Ovary (tissue), 9 donors: ENCODE results near the gene PTCH1. TPM values are rescaled to one million over a fixed set of nuclear protein-coding genes. Genes with fewer than 3 reads are reported as not detected.

Experiments
- DNase-seq, 5 donors: peaks; one replicate each; pipeline ENCODE4 v3.0.0-alpha.2; 2019 to 2020
- H3K27ac ChIP-seq, 2 donors: fragments of 200-600 bp; one replicate each; pipeline versions ENCODE4 v1.5.1 to v1.8.0; 2019 to 2022
- H3K27me3 ChIP-seq: fragments of 200-600 bp; one replicate; pipeline ENCODE4 v1.8.0; 2022
- H3K36me3 ChIP-seq: fragments of 200-600 bp; sonication (generic); one replicate; pipeline ENCODE4 v1.5.1; 2019
- H3K4me1 ChIP-seq: one replicate; pipeline ENCODE4 v1.8.1; 2013; ENCODE audit warnings: mild to moderate bottlenecking, moderate library complexity; ENCODE audit not compliant: insufficient read depth
- H3K4me3 ChIP-seq: fragments of 200-600 bp; sonication (generic); one replicate; pipeline ENCODE4 v1.5.1; 2017
- H3K9me3 ChIP-seq, 2 donors: fragments of 200-600 bp in 1 of 2; sonication (generic) in 1 of 2; one replicate each; pipeline versions ENCODE4 v1.5.1 to v1.8.1; 2013 to 2019; ENCODE audit warnings: mild to moderate bottlenecking in 1 of 2, moderate library complexity in 1 of 2
- CTCF ChIP-seq, 3 donors: fragments of 450-650 bp in 2 of 3; fragments of 200-600 bp in 1 of 3; IDR thresholded peaks; one replicate each; pipeline versions ENCODE4 v1.5.1 to v1.8.0; 2016 to 2022; ENCODE audit warnings: antibody characterized with exemption in 3 of 3, mild to moderate bottlenecking in 1 of 3
- EP300 ChIP-seq: sonication (generic); formaldehyde crosslinking; IDR thresholded peaks from one replicate; pipeline ENCODE4 v1.6.1; 2017; ENCODE audit warnings: antibody characterized with exemption
- POLR2A ChIP-seq: fragments of 450-650 bp; IDR thresholded peaks from one replicate; pipeline ENCODE4 v1.6.1; 2017; ENCODE audit warnings: antibody characterized with exemption, mild to moderate bottlenecking, moderate library complexity
- WGBS, 3 donors: extraction: QIAGEN DNeasy Blood & Tissue Kit in 1 of 3; methylation state at CpG; one replicate each; pipeline versions ENCODE4 v1.1.5 to v1.1.7; 2013 to 2017; 5-methylcytosine and 5-hydroxymethylcytosine counted together
- intact Hi-C, 4 donors: fragments of 100-400 bp; cut with DNase I; formaldehyde crosslinking; loops; one replicate each; pipeline versions ENCODE4 v1.11.0 to v1.15.1; 2022 to 2023
- polyA plus RNA-seq, 2 donors: library from polyadenylated mRNA; stranded (reverse); fragments of 200-250 nt in 1 of 2; fragments of 350-450 nt in 1 of 2; fragmentation: Illumina TruSeq in 1 of 2; extraction: RNeasy Lipid Tissue Mini Kit (QIAGEN cat#74804) in 1 of 2; gene quantifications; one replicate each; pipeline ENCODE4 v1.2.3, GENCODE V29; 2013 to 2014
- total RNA-seq, 7 donors: library from RNA; depleted of rRNA in 2 of 7; stranded (reverse); fragments of >200 nt in 2 of 7; fragmentation: NEBNext Ultra II Directional in 3 of 7; extraction: Animal tissue kit (Norgen Biotek cat#: 25700) in 3 of 7; gene quantifications; one replicate each; pipeline versions ENCODE4 v1.1.0 to v1.2.4, GENCODE V29; 2016 to 2023
- donor health status: DM: no; HTN: no; CAD: no; lungs with moderate emphysema.
- donor health status: DM: no; HTN: no; CAD: no.
- donor health status: Bipolar disorder and iron deficiency.
- donor health status: DM: yes; HTN: yes; CAD: no.
- donor health status: DM: no; HTN: no; CAD: no.
- donor health status: DM: yes; HTN: yes; CAD: no.

The PTCH1 gene
- total and polyA plus RNA-seq, 9 donors, result 6.4 to 24.3 (median 13.5) TPM

- DNase-seq, result no peak
Measured at GRCh38 chr9:95441081-95441480, 75.7 kb downstream of the PTCH1 start.

GRCh38 chr9:95440447-95440846 lies 76.3 kb downstream of the PTCH1 start:
- no peaks in the 10 kb centered on the region for H3K27me3 ChIP-seq
- H3K36me3 ChIP-seq, result no peaks in the 10 kb centered on the region
- no peak overlapping the region for H3K4me3 ChIP-seq
- TF ChIP-seq CTCF (IDR thresholded peaks at IDR 0.05), result no peak
- no peak for TF ChIP-seq EP300
- no peak for TF ChIP-seq POLR2A
- no peaks in the 10 kb centered on the region for H3K9me3 ChIP-seq
- no peaks in the 10 kb centered on the region for H3K4me1 ChIP-seq
- WGBS, 3 donors, result 58 to 75% (median 70%) methylated on average over 3 of the region's 3 CpGs
- H3K27ac ChIP-seq, result no peak overlapping the region
- intact Hi-C loops, result no loop called here
- no peak for DNase-seq

More at GRCh38 chr9:95441081-95441480, 75.7 kb downstream of the PTCH1 start:
- no peaks in the 10 kb centered on the region for H3K36me3 ChIP-seq
- H3K27ac ChIP-seq, result no peak overlapping the region
- 57 to 63% (median 60%) methylated on average over 9 of the region's 9 CpGs for WGBS, 3 donors
- H3K4me1 ChIP-seq, result no peaks in the 10 kb centered on the region
- TF ChIP-seq POLR2A (no peak), EP300 (no peak), CTCF (IDR thresholded peaks at IDR 0.05) (no peak)
- no peak overlapping the region for H3K4me3 ChIP-seq
- H3K9me3 ChIP-seq, result no peaks in the 10 kb centered on the region
- intact Hi-C loops, result no loop called here
- H3K27me3 ChIP-seq, result no peaks in the 10 kb centered on the region

GRCh38 chr9:95438561-95439357 lies 78.0 kb downstream of the PTCH1 start:
- H3K4me1 ChIP-seq, result no peaks in the 10 kb centered on the region
- H3K9me3 ChIP-seq, result no peaks in the 10 kb centered on the region
- TF ChIP-seq EP300, result no peak
- TF ChIP-seq POLR2A, result no peak
- TF ChIP-seq CTCF (IDR thresholded peaks at IDR 0.05), result no peak
- H3K27ac ChIP-seq, result no peak overlapping the region
- H3K4me3 ChIP-seq, result no peak overlapping the region
- no peaks in the 10 kb centered on the region for H3K36me3 ChIP-seq
- no peak for DNase-seq
- intact Hi-C loops, result no loop called here
- H3K27me3 ChIP-seq, result no peaks in the 10 kb centered on the region
- WGBS, 3 donors, result 85 to 88% (median 86%) methylated on average over 9 of the region's 9 CpGs

GRCh38 chr9:95437559-95437958 lies 79.2 kb downstream of the PTCH1 start:
- Histone ChIP-seq H3K4me1 (no peaks in the 10 kb centered on the region), H3K36me3 (no peaks in the 10 kb centered on the region), H3K27me3 (no peaks in the 10 kb centered on the region), H3K27ac (no peak overlapping the region), H3K4me3 (no peak overlapping the region), H3K9me3 (no peaks in the 10 kb centered on the region)
- intact Hi-C loops, result no loop called here
- TF ChIP-seq EP300 (no peak), CTCF (IDR thresholded peaks at IDR 0.05) (no peak), POLR2A (no peak)
- no peak for DNase-seq
- WGBS, 3 donors, result 86 to 96% (median 95%) methylated on average over 6 of the region's 6 CpGs
